Left ventricle myocardium inferior (tissue), 1 donor: ENCODE data around the gene TMEM94. TPM values are rescaled to one million over a fixed set of nuclear protein-coding genes. Genes with fewer than 3 reads are reported as not detected.
A peak's percentile ranks its signal among the peaks of the same experiment; 100 is the strongest.

Experiments
- DNase-seq: peaks from one replicate; pipeline ENCODE4 v3.0.0-alpha.2; 2020
- H3K27ac ChIP-seq: fragments of 200-600 bp; replicated peaks from 2 replicates; pipeline ENCODE4 v1.8.0; 2021
- H3K27me3 ChIP-seq: fragments of 200-600 bp; 2 replicates; pipeline ENCODE4 v1.8.0; 2021; ENCODE audit warnings: low read depth
- H3K36me3 ChIP-seq: fragments of 200-600 bp; 2 replicates; pipeline ENCODE4 v1.8.0; 2021
- H3K4me1 ChIP-seq: fragments of 200-600 bp; 2 replicates; pipeline ENCODE4 v1.8.0; 2021
- H3K4me3 ChIP-seq: fragments of 200-600 bp; 2 replicates; pipeline ENCODE4 v1.8.0; 2021; ENCODE audit warnings: mild to moderate bottlenecking, moderate library complexity
- H3K9me3 ChIP-seq: fragments of 200-600 bp; replicated peaks from 2 replicates; pipeline ENCODE4 v1.8.0; 2021
- CTCF ChIP-seq: fragments of 200-600 bp; IDR thresholded peaks from 2 replicates; pipeline ENCODE4 v1.8.0; 2021; ENCODE audit warnings: antibody characterized with exemption, mild to moderate bottlenecking, borderline replicate concordance
- intact Hi-C: fragments of 100-400 bp; cut with micrococcal nuclease; formaldehyde crosslinking; loops from one replicate; pipeline ENCODE4 v1.11.0; 2022
- total RNA-seq: library from RNA; stranded (reverse); fragmentation: NEBNext Ultra II Directional; extraction: Animal tissue kit (Norgen Biotek cat#: 25700); gene quantifications from one replicate; pipeline ENCODE4 v1.2.1, GENCODE V29; 2021
- donor health status: DM: no; HTN: yes; CAD: no; lungs with severe emphysema.

Gene TMEM94
- total RNA-seq, 1 donor from 2014 or later = 38.8 TPM

- Histone ChIP-seq H3K36me3 (peaks cover 75% of the 10 kb centered on the region), H3K27ac (peak overlapping the region; percentile 96), H3K9me3 (no peaks in the 10 kb centered on the region), H3K4me3 (peak overlapping the region; percentile 48), H3K4me1 (peaks cover 84% of the 10 kb centered on the region), H3K27me3 (no peaks in the 10 kb centered on the region)
- TF ChIP-seq CTCF = no peak
- intact Hi-C loops = no loop called here
- no peak for DNase-seq
Measured at GRCh38 chr17:75508931-75509361, 52.5 kb downstream of the TMEM94 start.

- H3K27me3 ChIP-seq = no peaks in the 10 kb centered on the region
- H3K27ac ChIP-seq = peak overlapping the region; percentile 96
- H3K36me3 ChIP-seq = peaks cover 68% of the 10 kb centered on the region
- peak; percentile 8 for TF ChIP-seq CTCF
- peaks cover 87% of the 10 kb centered on the region for H3K4me1 ChIP-seq
- DNase-seq = peak; percentile 75
- intact Hi-C loops = loop anchor here (10.0 kb wide), 1 partner anchor 85 kb away; no protein-coding TSS in a partner anchor
- H3K4me3 ChIP-seq = peak overlapping the region; percentile 95
- H3K9me3 ChIP-seq = no peaks in the 10 kb centered on the region
Measured at GRCh38 chr17:75509528-75510258, 53.3 kb downstream of the TMEM94 start.

GRCh38 chr17:75511270-75511609, 54.8 kb downstream of the TMEM94 start:
- intact Hi-C loops = loop anchor here (10.0 kb wide), 1 partner anchor 86 kb away; no protein-coding TSS in a partner anchor
- TF ChIP-seq CTCF = no peak
- H3K27me3 ChIP-seq = no peaks in the 10 kb centered on the region
- H3K4me3 ChIP-seq = peak overlapping the region; percentile 95
- H3K27ac ChIP-seq = peak overlapping the region; percentile 96
- H3K9me3 ChIP-seq = no peaks in the 10 kb centered on the region
- DNase-seq = no peak
- H3K36me3 ChIP-seq = peaks cover 54% of the 10 kb centered on the region
- H3K4me1 ChIP-seq = peaks cover 97% of the 10 kb centered on the region

GRCh38 chr17:75511610-75512575, 55.5 kb downstream of the TMEM94 start:
- Histone ChIP-seq H3K4me1 (peaks cover 96% of the 10 kb centered on the region), H3K27me3 (no peaks in the 10 kb centered on the region), H3K36me3 (peaks cover 48% of the 10 kb centered on the region), H3K4me3 (peak overlapping the region; percentile 95), H3K9me3 (no peaks in the 10 kb centered on the region), H3K27ac (peak overlapping the region; percentile 96)
- no peak for TF ChIP-seq CTCF
- intact Hi-C loops = loop anchor here (10.0 kb wide), 1 partner anchor 87 kb away; no protein-coding TSS in a partner anchor
- peak; percentile 62 for DNase-seq

GRCh38 chr17:75512926-75513640, 56.6 kb downstream of the TMEM94 start:
- H3K27ac ChIP-seq = peak overlapping the region; percentile 96
- peak overlapping the region; percentile 95 for H3K4me3 ChIP-seq
- H3K9me3 ChIP-seq = no peaks in the 10 kb centered on the region
- DNase-seq = no peak
- no peak for TF ChIP-seq CTCF
- H3K27me3 ChIP-seq = no peaks in the 10 kb centered on the region
- peaks cover 96% of the 10 kb centered on the region for H3K4me1 ChIP-seq
- H3K36me3 ChIP-seq = peaks cover 38% of the 10 kb centered on the region
- intact Hi-C loops = loop anchor here (10.0 kb wide), 1 partner anchor 88 kb away; no protein-coding TSS in a partner anchor
